K562 (cell line): Measurements from ENCODE around the gene FAM131C. TPM values are rescaled to one million over a fixed set of nuclear protein-coding genes. Genes with fewer than 3 reads are reported as not detected.

Experiments
- DACH1 ChIP-seq: fragments of 450-650 bp; IDR thresholded peaks from 2 replicates; pipeline ENCODE4 v1.6.1; 2018; ENCODE audit not compliant: partially characterized antibody
- ELF1 ChIP-seq: fragments of 200-800 bp; sonication (Bioruptor generic); IDR thresholded peaks from 2 replicates; pipeline ENCODE4 v1.6.1; 2016; ENCODE audit warnings: missing genetic modification characterization, missing compliant biosample characterization
- MAFG ChIP-seq: fragments of 450-650 bp; conservative IDR thresholded peaks from 2 replicates; pipeline ENCODE4 v1.6.1; 2016; ENCODE audit warnings: missing genetic modification characterization, missing compliant biosample characterization
- MAZ ChIP-seq, 2 experiments: fragments of 450-650 bp in 1 of 2; sonication (generic) in 1 of 2; formaldehyde crosslinking; IDR thresholded peaks in 1 of 2; conservative IDR thresholded peaks in 1 of 2; 2 replicates each; pipeline versions ENCODE4 v1.4.0 to v1.5.0; 2020; ENCODE audit warnings: mild to moderate bottlenecking in 1 of 2, missing genetic modification reagents in 1 of 2
- NELFE ChIP-seq: IDR thresholded peaks from 2 replicates; pipeline ENCODE4 v1.6.1; 2011; ENCODE audit warnings: mild to moderate bottlenecking; ENCODE audit not compliant: insufficient read depth, insufficient read length
- NFE2 ChIP-seq: IDR thresholded peaks from 2 replicates; pipeline ENCODE4 v1.6.1; 2014; ENCODE audit warnings: antibody characterized with exemption, low read depth
- PHB2 ChIP-seq: fragments of 450-650 bp; IDR thresholded peaks from 2 replicates; pipeline ENCODE4 v1.6.1; 2017; ENCODE audit warnings: low read depth
- PHF20 ChIP-seq: fragments of 450-650 bp; IDR thresholded peaks from 2 replicates; pipeline ENCODE4 v1.6.1; 2018; ENCODE audit not compliant: partially characterized antibody
- RBBP5 ChIP-seq: fragments of 200-600 bp; sonication (generic); IDR thresholded peaks from 2 replicates; pipeline ENCODE4 v1.6.1; 2012; ENCODE audit warnings: borderline replicate concordance, mild to moderate bottlenecking, low read length, control low read depth, inconsistent platforms; ENCODE audit not compliant: insufficient read depth, poor library complexity, severe bottlenecking
- SMARCC2 ChIP-seq: fragments of 450-650 bp; IDR thresholded peaks from 2 replicates; pipeline ENCODE4 v1.6.1; 2017; ENCODE audit warnings: antibody characterized with exemption, moderate library complexity, mild to moderate bottlenecking, low read depth
- SREBF1 ChIP-seq: fragments of 150-350 bp; IDR thresholded peaks from 2 replicates; pipeline ENCODE4 v1.6.1; 2014; ENCODE audit warnings: antibody characterized with exemption, low read depth, low read length, borderline replicate concordance
- TCF7 ChIP-seq: sonication (generic); IDR thresholded peaks from 2 replicates; pipeline ENCODE4 v1.6.1; 2016; ENCODE audit warnings: antibody characterized with exemption, borderline replicate concordance
- TEAD1 ChIP-seq, 2 experiments: fragments of 450-650 bp in 1 of 2; sonication (generic) in 1 of 2; formaldehyde crosslinking; IDR thresholded peaks; 2 replicates each; pipeline versions ENCODE4 v1.4.0 to v1.8.0; 2020 to 2022; ENCODE audit warnings: mild to moderate bottlenecking in 2 of 2, missing genetic modification reagents in 1 of 2
- ZNF274 ChIP-seq: IDR thresholded peaks from 2 replicates; pipeline ENCODE4 v1.6.1; 2011; ENCODE audit warnings: low read depth, mild to moderate bottlenecking, low read length, moderate library complexity, borderline replicate concordance
- polyA plus RNA-seq, 8 experiments: library from polyadenylated mRNA; depleted of rRNA in 4 of 8; stranded (reverse) in 5 of 8; unstranded in 3 of 8; fragments of >200 nt; fragmentation: Nextera tagmentation in 2 of 8; fragmentation: Illumina TruSeq in 1 of 8; extraction: Ambion mirVana in 2 of 8; extraction: Trizol in 1 of 8; gene quantifications; 2 replicates each; pipeline versions ENCODE4 v1.2.1 to v1.2.3, GENCODE V29; 2011 to 2014; ENCODE audit warnings: inconsistent platforms in 1 of 8, missing spikeins in 1 of 8
- total RNA-seq, 7 experiments: library from RNA; depleted of rRNA in 6 of 7; stranded (reverse); fragments of >200 nt in 6 of 7; fragmentation: Illumina TruSeq in 2 of 7; extraction: Trizol in 2 of 7; gene quantifications; 2 replicates each; pipeline versions ENCODE4 v1.2.1 to v1.2.3, GENCODE V29; 2011 to 2021; ENCODE audit warnings: low replicate concordance in 1 of 7
- TF ChIP-seq, protein P1 (sequence below): IDR thresholded peaks from 2 replicates; pipeline ENCODE4 v1.6.1; 2011; ENCODE audit warnings: borderline replicate concordance, low read depth, mild to moderate bottlenecking, moderate library complexity, low read length; ENCODE audit not compliant: insufficient read depth, poor library complexity, severe bottlenecking
- TF ChIP-seq, protein P2 (sequence below): fragments of 250-450 bp; sonication (Bioruptor Pico); IDR thresholded peaks from 2 replicates; pipeline ENCODE4 v1.8.0; 2022; ENCODE audit warnings: inconsistent platforms
- TF ChIP-seq, protein P3 (sequence below): fragments of 450-650 bp; IDR thresholded peaks from 2 replicates; pipeline ENCODE4 v1.6.1; 2014; ENCODE audit warnings: low read depth, mild to moderate bottlenecking, moderate library complexity, borderline replicate concordance
- TF ChIP-seq, protein P4 (sequence below), 3 experiments: fragments of 200-800 bp in 1 of 3; fragments of 250-450 bp in 1 of 3; fragments of 450-650 bp in 1 of 3; sonication (Bioruptor Pico) in 1 of 3; sonication (Bioruptor generic) in 1 of 3; formaldehyde crosslinking in 1 of 3; IDR thresholded peaks; 2 replicates each; pipeline versions ENCODE4 v1.6.1 to v1.8.0; 2016 to 2022; ENCODE audit warnings: mild to moderate bottlenecking in 2 of 3, missing genetic modification characterization in 2 of 3, missing compliant biosample characterization in 1 of 3, moderate library complexity in 1 of 3

Gene FAM131C
- total and polyA plus RNA-seq, 9 of the 15 experiments (the other 6 are each of a cell fraction or from before 2014, with no cell fraction given), result 0.10 to 0.29 (median 0.16) TPM; not detected in 6

DNA sequence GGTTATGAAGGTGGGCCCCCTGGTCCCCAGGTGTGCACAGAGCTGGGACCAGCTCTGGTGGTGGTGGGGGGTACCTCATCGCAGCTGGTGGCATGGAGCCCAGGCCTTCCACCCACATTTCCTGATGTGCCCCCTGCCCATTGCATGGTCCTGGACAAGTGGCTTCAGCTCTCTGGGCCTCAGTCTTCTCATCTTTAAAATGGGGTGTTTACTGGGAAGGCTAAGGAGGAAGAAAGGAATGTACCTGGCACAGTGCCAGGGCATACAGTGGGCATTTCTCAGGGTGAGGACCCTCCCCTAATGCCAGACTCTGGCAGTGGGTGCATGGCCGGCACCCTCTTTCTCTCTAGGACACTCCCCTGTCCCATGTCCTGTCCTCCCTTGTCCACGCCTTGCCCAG, 22.4 kb downstream of the FAM131C start (continued):
- TF ChIP-seq, protein P1, sequence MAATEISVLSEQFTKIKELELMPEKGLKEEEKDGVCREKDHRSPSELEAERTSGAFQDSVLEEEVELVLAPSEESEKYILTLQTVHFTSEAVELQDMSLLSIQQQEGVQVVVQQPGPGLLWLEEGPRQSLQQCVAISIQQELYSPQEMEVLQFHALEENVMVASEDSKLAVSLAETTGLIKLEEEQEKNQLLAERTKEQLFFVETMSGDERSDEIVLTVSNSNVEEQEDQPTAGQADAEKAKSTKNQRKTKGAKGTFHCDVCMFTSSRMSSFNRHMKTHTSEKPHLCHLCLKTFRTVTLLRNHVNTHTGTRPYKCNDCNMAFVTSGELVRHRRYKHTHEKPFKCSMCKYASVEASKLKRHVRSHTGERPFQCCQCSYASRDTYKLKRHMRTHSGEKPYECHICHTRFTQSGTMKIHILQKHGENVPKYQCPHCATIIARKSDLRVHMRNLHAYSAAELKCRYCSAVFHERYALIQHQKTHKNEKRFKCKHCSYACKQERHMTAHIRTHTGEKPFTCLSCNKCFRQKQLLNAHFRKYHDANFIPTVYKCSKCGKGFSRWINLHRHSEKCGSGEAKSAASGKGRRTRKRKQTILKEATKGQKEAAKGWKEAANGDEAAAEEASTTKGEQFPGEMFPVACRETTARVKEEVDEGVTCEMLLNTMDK, result no peak
- TF ChIP-seq MAFG (no peak), NFE2 (no peak), DACH1 (no peak), NELFE (no peak), TCF7 (no peak), PHB2 (no peak), TEAD1 (CRISPR knock-in tag; IDR thresholded peaks at IDR 0.05) (0 out of 4 replicates have a peak, but pooled peaks of 1 of the 2 experiments have one; percentile 24), ZNF274 (no peak), SREBF1 (no peak), RBBP5 (no peak), ELF1 (tag) (no peak), PHF20 (no peak), SMARCC2 (no peak), MAZ (CRISPR knock-in tag; conservative IDR thresholded peaks at IDR 0.05 in 1 of 2, IDR thresholded peaks at IDR 0.05 in 1 of 2) (no peak)
- TF ChIP-seq, protein P2, sequence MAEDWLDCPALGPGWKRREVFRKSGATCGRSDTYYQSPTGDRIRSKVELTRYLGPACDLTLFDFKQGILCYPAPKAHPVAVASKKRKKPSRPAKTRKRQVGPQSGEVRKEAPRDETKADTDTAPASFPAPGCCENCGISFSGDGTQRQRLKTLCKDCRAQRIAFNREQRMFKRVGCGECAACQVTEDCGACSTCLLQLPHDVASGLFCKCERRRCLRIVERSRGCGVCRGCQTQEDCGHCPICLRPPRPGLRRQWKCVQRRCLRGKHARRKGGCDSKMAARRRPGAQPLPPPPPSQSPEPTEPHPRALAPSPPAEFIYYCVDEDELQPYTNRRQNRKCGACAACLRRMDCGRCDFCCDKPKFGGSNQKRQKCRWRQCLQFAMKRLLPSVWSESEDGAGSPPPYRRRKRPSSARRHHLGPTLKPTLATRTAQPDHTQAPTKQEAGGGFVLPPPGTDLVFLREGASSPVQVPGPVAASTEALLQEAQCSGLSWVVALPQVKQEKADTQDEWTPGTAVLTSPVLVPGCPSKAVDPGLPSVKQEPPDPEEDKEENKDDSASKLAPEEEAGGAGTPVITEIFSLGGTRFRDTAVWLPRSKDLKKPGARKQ (CRISPR knock-in tag), result no peak
- TF ChIP-seq, protein P3, sequence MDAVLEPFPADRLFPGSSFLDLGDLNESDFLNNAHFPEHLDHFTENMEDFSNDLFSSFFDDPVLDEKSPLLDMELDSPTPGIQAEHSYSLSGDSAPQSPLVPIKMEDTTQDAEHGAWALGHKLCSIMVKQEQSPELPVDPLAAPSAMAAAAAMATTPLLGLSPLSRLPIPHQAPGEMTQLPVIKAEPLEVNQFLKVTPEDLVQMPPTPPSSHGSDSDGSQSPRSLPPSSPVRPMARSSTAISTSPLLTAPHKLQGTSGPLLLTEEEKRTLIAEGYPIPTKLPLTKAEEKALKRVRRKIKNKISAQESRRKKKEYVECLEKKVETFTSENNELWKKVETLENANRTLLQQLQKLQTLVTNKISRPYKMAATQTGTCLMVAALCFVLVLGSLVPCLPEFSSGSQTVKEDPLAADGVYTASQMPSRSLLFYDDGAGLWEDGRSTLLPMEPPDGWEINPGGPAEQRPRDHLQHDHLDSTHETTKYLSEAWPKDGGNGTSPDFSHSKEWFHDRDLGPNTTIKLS, result no peak
- TF ChIP-seq, protein P4, sequence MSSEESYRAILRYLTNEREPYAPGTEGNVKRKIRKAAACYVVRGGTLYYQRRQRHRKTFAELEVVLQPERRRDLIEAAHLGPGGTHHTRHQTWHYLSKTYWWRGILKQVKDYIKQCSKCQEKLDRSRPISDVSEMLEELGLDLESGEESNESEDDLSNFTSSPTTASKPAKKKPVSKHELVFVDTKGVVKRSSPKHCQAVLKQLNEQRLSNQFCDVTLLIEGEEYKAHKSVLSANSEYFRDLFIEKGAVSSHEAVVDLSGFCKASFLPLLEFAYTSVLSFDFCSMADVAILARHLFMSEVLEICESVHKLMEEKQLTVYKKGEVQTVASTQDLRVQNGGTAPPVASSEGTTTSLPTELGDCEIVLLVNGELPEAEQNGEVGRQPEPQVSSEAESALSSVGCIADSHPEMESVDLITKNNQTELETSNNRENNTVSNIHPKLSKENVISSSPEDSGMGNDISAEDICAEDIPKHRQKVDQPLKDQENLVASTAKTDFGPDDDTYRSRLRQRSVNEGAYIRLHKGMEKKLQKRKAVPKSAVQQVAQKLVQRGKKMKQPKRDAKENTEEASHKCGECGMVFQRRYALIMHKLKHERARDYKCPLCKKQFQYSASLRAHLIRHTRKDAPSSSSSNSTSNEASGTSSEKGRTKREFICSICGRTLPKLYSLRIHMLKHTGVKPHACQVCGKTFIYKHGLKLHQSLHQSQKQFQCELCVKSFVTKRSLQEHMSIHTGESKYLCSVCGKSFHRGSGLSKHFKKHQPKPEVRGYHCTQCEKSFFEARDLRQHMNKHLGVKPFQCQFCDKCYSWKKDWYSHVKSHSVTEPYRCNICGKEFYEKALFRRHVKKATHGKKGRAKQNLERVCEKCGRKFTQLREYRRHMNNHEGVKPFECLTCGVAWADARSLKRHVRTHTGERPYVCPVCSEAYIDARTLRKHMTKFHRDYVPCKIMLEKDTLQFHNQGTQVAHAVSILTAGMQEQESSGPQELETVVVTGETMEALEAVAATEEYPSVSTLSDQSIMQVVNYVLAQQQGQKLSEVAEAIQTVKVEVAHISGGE (CRISPR knock-in tag; IDR thresholded peaks at IDR 0.05), result no peak
